Coronary artery (tissue), 2 donors: ENCODE measurements around the gene PKP2.
A peak's percentile ranks its signal among the peaks of the same experiment; 100 is the strongest.

Experiments
- DNase-seq: peaks from one replicate; pipeline ENCODE4 v3.0.0-alpha.2; 2017; ENCODE audit warnings: low spot score
- H3K27ac ChIP-seq, 2 donors: fragments of 200-600 bp; sonication (generic); one replicate each; pipeline ENCODE4 v1.5.1; 2016 to 2019
- H3K4me3 ChIP-seq: fragments of 200-600 bp; sonication (generic); 2 replicates; pipeline ENCODE4 v1.5.1; 2016; ENCODE audit warnings: mild to moderate bottlenecking, moderate library complexity
- TF ChIP-seq, protein P1 (sequence below): fragments of 200-600 bp; sonication (generic); IDR thresholded peaks from one replicate; pipeline ENCODE4 v1.5.1; 2019; ENCODE audit warnings: antibody characterized with exemption

Gene PKP2

DNA sequence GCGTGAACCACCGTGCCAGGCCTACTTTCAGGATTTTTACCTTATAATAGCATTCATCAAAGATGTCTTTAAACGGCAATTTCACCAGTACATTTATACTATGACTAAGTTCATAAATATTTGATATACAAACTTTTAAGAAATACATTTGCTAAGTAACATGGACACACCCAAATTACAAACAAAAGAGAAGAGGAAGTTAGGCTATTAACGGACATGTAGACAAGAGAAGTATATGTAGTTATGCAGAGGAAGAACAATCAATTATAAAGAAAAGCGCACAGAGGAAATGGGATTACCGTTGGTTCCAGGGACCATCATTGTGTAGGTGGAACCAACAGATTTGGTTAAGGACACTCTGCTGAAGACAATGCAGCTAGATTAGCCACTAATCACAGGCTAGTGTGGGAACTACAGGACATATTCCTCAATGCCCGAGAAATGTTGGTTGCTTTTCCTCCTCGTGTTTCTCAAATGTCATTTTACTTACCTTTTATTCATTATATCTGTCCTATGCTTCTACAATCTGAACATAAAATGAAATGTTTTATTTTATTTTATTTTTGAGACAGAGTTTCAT, 24.0 kb upstream of the PKP2 start:
- H3K27ac ChIP-seq, result no peak overlapping the region
- no peak for DNase-seq
- H3K4me3 ChIP-seq, result no peak overlapping the region
- TF ChIP-seq, protein P1, sequence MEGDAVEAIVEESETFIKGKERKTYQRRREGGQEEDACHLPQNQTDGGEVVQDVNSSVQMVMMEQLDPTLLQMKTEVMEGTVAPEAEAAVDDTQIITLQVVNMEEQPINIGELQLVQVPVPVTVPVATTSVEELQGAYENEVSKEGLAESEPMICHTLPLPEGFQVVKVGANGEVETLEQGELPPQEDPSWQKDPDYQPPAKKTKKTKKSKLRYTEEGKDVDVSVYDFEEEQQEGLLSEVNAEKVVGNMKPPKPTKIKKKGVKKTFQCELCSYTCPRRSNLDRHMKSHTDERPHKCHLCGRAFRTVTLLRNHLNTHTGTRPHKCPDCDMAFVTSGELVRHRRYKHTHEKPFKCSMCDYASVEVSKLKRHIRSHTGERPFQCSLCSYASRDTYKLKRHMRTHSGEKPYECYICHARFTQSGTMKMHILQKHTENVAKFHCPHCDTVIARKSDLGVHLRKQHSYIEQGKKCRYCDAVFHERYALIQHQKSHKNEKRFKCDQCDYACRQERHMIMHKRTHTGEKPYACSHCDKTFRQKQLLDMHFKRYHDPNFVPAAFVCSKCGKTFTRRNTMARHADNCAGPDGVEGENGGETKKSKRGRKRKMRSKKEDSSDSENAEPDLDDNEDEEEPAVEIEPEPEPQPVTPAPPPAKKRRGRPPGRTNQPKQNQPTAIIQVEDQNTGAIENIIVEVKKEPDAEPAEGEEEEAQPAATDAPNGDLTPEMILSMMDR, result no peak

DNA sequence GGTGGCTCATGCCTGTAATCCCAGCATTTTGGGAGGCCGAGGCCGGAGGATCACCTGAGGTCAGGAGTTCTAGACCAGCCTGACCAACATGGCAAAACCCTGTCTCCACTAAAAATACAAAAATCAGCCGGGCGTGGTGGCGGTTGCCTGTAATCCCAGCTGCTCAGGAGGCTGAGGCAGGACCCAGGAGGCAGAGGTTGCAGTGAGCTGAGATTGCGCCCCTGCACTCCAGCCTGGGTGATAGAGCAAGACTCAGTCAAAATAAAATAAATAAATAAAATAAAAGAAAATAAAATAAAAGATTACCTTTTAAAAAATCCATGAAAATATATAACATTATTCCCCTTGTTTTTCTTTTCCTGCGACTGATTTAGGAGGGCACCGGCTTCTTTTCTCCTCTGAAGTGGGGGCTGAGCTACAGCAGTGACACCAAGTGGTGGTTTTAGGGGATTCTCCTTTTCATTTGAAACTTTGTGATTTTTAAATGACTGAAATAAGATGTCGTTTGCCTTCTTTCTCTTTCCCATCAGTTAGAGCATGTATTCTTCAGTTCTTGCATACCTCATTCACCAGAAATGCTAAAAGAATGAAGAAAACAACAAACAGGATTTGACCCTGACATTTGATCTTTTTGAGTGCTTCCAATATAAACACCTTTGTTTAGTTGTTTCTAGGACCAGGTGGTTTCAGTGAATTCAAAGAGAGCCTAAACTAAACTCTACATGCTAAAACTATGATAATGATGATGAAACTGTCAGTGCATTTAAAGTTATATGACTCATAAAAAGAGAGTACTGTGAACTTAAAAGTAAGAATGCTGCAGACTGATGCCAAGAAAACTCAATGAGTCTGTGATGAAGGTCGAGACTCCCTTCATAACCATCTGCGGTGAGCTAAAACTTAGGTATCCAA, 22.6 kb upstream of the PKP2 start:
- no peak for DNase-seq
- TF ChIP-seq, protein P1, result no peak
- Histone ChIP-seq H3K4me3 (no peak overlapping the region), H3K27ac (no peak overlapping the region)

DNA sequence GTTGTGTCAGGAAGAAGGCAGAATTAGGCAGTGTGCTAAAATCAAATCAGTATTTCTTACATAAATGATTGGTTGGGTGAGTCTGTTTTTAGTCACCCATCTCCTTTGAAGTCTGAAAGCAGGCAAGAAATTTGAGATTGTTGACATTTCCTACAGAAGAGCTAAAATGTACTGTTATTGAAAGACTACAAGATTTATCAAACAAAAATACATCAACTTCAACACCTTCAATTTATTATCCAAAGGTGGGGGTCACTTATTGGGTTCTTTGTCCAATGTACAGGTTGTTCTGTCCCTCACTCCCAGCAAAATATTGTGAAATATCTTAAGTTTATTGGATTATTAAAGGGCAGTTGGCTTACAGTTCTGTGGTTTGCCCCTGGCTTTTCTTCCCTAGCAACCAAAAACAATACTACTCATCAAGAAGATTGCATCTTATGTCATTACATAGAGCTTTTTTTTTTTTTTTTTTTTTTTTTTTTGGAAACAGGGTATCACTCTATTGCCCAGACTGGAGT, 20.6 kb upstream of the PKP2 start:
- H3K4me3 ChIP-seq, result no peak overlapping the region
- peak overlapping the region in 1 of 2 donors; percentile 11 for H3K27ac ChIP-seq
- TF ChIP-seq, protein P1, result no peak
- no peak for DNase-seq

DNA sequence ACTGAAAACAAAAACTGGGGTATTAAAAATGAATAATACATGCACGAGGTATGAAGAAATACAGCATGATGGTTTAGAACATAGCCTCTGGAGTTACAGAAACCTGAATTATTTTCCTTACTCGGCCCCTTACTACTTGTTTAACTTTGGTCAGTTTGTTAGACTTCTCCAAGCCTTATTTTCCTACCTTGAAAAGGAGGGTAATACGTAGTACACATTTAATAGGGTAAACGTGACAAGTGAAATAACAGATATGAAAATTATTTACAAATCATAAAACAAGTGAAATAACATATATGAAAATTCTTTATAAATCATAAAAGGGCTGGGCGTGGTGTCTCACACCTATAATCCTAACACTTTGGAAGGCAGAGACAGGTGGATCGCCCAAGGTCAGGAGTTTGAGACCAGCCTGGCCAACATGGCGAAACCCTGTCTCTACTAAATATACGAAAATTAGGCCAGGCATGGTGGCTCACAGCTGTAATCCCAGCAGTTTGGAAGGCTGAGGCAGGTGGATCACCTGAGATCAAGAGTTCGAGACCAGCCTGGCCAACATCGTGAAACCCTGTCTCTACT, 11.4 kb upstream of the PKP2 start:
- TF ChIP-seq, protein P1, result no peak
- Histone ChIP-seq H3K27ac (no peak overlapping the region), H3K4me3 (no peak overlapping the region)
- DNase-seq, result no peak

DNA sequence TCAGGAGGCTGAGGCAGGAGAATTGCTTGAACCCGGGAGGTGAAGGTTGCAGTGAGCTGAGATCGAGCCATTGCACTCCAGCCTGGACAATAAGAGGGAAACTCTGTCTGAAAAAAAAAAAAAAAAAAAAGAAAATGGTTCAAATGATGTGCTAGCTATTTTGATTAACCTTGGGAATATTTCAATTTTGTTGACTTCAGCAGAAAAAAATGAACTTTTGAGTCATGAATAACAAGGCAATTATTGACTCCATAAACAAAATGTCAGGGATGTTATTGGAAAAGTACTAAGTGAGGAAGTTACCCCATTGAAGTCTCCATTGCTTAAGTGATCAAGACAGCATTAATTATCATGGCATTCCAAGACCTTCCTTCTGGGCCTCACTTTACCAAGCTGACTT, 10.6 kb upstream of the PKP2 start:
- H3K4me3 ChIP-seq, result no peak overlapping the region
- TF ChIP-seq, protein P1, result no peak
- DNase-seq, result no peak
- no peak overlapping the region for H3K27ac ChIP-seq

DNA sequence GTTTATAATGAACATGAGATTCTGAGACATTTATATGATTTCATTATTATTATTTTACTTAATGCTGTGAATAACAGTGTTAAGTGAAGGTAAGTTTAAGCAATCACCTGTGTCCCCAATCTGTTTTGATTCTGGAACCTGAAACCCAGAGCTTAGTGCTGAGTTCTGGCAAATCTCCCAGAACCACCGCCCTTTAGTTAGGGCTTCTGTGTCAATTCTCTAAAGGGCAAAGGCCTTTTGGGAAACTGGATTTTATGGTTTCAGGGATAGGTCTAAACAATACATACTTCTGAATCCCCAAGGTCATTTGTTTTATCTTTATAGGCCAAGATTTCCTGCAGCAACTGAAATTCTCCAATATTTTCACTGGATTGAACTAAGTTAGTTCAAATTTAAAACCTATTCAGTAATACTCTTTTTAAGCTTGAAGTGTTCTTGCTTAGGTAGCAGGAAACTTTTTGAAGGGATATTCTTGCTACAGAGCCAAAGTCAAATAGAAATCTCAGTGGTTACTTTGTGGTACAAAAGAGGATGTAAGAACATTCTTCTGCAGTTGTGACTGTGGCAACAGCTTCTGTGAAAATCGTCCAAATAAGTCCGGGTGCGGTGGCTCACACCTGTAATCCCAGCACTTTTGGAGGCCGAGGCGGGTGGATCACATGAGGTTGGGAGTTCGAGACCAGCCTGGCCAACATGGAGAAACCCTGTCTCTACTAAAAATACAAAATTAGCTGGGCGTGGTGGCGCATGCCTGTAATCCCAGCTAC, 10.0 kb upstream of the PKP2 start:
- no peak for DNase-seq
- no peak overlapping the region for H3K27ac ChIP-seq
- TF ChIP-seq, protein P1, result no peak
- H3K4me3 ChIP-seq, result no peak overlapping the region
